HepG2 (cell line): ENCODE data around the gene SLC25A48. TPM values are rescaled to one million over a fixed set of nuclear protein-coding genes. Genes with fewer than 3 reads are reported as not detected.

Source experiments
- CSRNP2 ChIP-seq: sonication (generic); formaldehyde crosslinking; conservative IDR thresholded peaks from 2 replicates; pipeline ENCODE4 v1.8.0; 2022; ENCODE audit warnings: low read depth, missing genetic modification reagents
- HNRNPK ChIP-seq: fragments of 200-400 bp; formaldehyde crosslinking; IDR thresholded peaks from 2 replicates; pipeline ENCODE4 v1.6.1; 2018; ENCODE audit warnings: low read length, low read depth, moderate library complexity, mild to moderate bottlenecking; ENCODE audit not compliant: poor library complexity, severe bottlenecking
- LRRFIP1 ChIP-seq: sonication (generic); formaldehyde crosslinking; conservative IDR thresholded peaks from 2 replicates; pipeline ENCODE4 v1.4.0; 2020; ENCODE audit warnings: missing genetic modification reagents
- MTA1 ChIP-seq: sonication (generic); formaldehyde crosslinking; IDR thresholded peaks from 2 replicates; pipeline ENCODE4 v1.4.0; 2020; ENCODE audit warnings: missing genetic modification reagents, mild to moderate bottlenecking, borderline replicate concordance
- NR2F2 ChIP-seq: IDR thresholded peaks from 2 replicates; pipeline ENCODE4 v1.6.1; 2012; ENCODE audit warnings: low read depth, inconsistent platforms, borderline replicate concordance
- PCBP2 ChIP-seq: fragments of 200-400 bp; formaldehyde crosslinking; optimal IDR thresholded peaks from 2 replicates; pipeline ENCODE3; 2018; ENCODE audit warnings: low read length, low read depth; ENCODE audit not compliant: poor library complexity, severe bottlenecking
- UBTF ChIP-seq: sonication (generic); formaldehyde crosslinking; IDR thresholded peaks from 2 replicates; pipeline ENCODE4 v1.4.0; 2020; ENCODE audit warnings: mild to moderate bottlenecking, missing genetic modification reagents
- ZBTB40 ChIP-seq, 2 experiments: fragments of 450-650 bp in 1 of 2; sonication (generic) in 1 of 2; formaldehyde crosslinking in 1 of 2; IDR thresholded peaks; 2 replicates each; pipeline versions ENCODE4 v1.6.1 to v1.8.0; 2016 to 2022; ENCODE audit warnings: antibody characterized with exemption in 1 of 2, mild to moderate bottlenecking in 1 of 2, missing genetic modification reagents in 1 of 2
- ZFP36L1 ChIP-seq: sonication (generic); formaldehyde crosslinking; IDR thresholded peaks from 2 replicates; pipeline ENCODE4 v1.8.0; 2022; ENCODE audit warnings: mild to moderate bottlenecking, missing genetic modification reagents, moderate library complexity
- ZNF230 ChIP-seq: sonication (generic); formaldehyde crosslinking; IDR thresholded peaks from 2 replicates; pipeline ENCODE4 v1.4.0; 2020; ENCODE audit warnings: mild to moderate bottlenecking, missing genetic modification reagents
- ZNF567 ChIP-seq: sonication (generic); formaldehyde crosslinking; IDR thresholded peaks from 2 replicates; pipeline ENCODE4 v1.8.1; 2023; ENCODE audit warnings: mild to moderate bottlenecking, missing genetic modification reagents, borderline replicate concordance
- ZNF75D ChIP-seq: sonication (generic); formaldehyde crosslinking; IDR thresholded peaks from 2 replicates; pipeline ENCODE4 v1.8.1; 2023; ENCODE audit warnings: missing genetic modification reagents, mild to moderate bottlenecking, borderline replicate concordance
- ZSCAN20 ChIP-seq: sonication (generic); formaldehyde crosslinking; IDR thresholded peaks from 2 replicates; pipeline ENCODE4 v1.4.0; 2020; ENCODE audit warnings: missing genetic modification reagents, mild to moderate bottlenecking, borderline replicate concordance
- polyA plus RNA-seq, 8 experiments: library from polyadenylated mRNA; depleted of rRNA in 3 of 8; stranded (reverse) in 7 of 8; unstranded in 1 of 8; fragments of >200 nt; fragmentation: Illumina TruSeq in 4 of 8; extraction: Trizol in 4 of 8; gene quantifications; 2 replicates each; pipeline versions ENCODE4 v1.2.1 to v1.2.3, GENCODE V29; 2011 to 2016; ENCODE audit warnings: low read depth in 4 of 8, missing spikeins in 1 of 8, mixed read lengths in 1 of 8; ENCODE audit not compliant: insufficient read depth in 1 of 8
- total RNA-seq, 5 experiments: library from RNA; depleted of rRNA; stranded (reverse); fragments of >200 nt; fragmentation: Illumina TruSeq; extraction: Trizol; gene quantifications; 2 replicates each; pipeline ENCODE4 v1.2.3, GENCODE V29; 2016; ENCODE audit warnings: low read depth in 1 of 5

The SLC25A48 gene
- total and polyA plus RNA-seq, 2 of the 13 experiments (the other 11 are each of a cell fraction or from before 2014, with no cell fraction given): 0.17 to 4.5 TPM

- TF ChIP-seq ZBTB40 (IDR thresholded peaks at IDR 0.05) (no peak), ZBTB40 (CRISPR knock-in tag; IDR thresholded peaks at IDR 0.05) (no peak), ZSCAN20 (CRISPR knock-in tag) (no peak), ZNF230 (CRISPR knock-in tag) (no peak), PCBP2 (no peak), LRRFIP1 (CRISPR knock-in tag) (no peak), NR2F2 (no peak), CSRNP2 (CRISPR knock-in tag) (no peak), HNRNPK (no peak), ZNF567 (CRISPR knock-in tag) (no peak), ZFP36L1 (CRISPR knock-in tag) (no peak), ZNF75D (CRISPR knock-in tag) (no peak), UBTF (no peak), MTA1 (no peak)
These were observed 53.0 kb downstream of the SLC25A48 start (continued) for GRCh38 chr5:135887447-135887864.
